Breast epithelium (tissue), 3 donors: ENCODE results near the gene CIRBP.

ENCODE experiments used
- POLR2A ChIP-seq: fragments of 450-650 bp; IDR thresholded peaks from one replicate; pipeline ENCODE4 v1.6.1; 2016; ENCODE audit warnings: antibody characterized with exemption, mild to moderate bottlenecking, moderate library complexity
- TF ChIP-seq, protein P1 (sequence below), 3 donors: fragments of 450-650 bp; IDR thresholded peaks; one replicate each; pipeline ENCODE4 v1.5.1; 2016 to 2017; ENCODE audit warnings: antibody characterized with exemption in 3 of 3, mild to moderate bottlenecking in 3 of 3, moderate library complexity in 3 of 3

GRCh38 chr19:1272423-1273262, 3.5 kb downstream of the CIRBP start:
- TF ChIP-seq, protein P1, sequence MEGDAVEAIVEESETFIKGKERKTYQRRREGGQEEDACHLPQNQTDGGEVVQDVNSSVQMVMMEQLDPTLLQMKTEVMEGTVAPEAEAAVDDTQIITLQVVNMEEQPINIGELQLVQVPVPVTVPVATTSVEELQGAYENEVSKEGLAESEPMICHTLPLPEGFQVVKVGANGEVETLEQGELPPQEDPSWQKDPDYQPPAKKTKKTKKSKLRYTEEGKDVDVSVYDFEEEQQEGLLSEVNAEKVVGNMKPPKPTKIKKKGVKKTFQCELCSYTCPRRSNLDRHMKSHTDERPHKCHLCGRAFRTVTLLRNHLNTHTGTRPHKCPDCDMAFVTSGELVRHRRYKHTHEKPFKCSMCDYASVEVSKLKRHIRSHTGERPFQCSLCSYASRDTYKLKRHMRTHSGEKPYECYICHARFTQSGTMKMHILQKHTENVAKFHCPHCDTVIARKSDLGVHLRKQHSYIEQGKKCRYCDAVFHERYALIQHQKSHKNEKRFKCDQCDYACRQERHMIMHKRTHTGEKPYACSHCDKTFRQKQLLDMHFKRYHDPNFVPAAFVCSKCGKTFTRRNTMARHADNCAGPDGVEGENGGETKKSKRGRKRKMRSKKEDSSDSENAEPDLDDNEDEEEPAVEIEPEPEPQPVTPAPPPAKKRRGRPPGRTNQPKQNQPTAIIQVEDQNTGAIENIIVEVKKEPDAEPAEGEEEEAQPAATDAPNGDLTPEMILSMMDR (IDR thresholded peaks at IDR 0.05): no peak
- TF ChIP-seq POLR2A: no peak
